ENCODE measurements around the gene ATG9B.

ATG9B gene

GRCh38 chr7:150971242-150972022 lies 52.9 kb downstream of the ATG9B start:
- no peak for DNase-seq (ENCODE audit: extremely low read depth in 1 of 2, low read depth in 1 of 2)

- no peak for DNase-seq (ENCODE audit: extremely low read depth in 1 of 2, low read depth in 1 of 2)
Observed at GRCh38 chr7:150970424-150970823, 53.9 kb downstream of the ATG9B start.

- no peak for DNase-seq (ENCODE audit: extremely low read depth in 1 of 2, low read depth in 1 of 2)
Observed at GRCh38 chr7:150969475-150969874, 54.8 kb downstream of the ATG9B start.

GRCh38 chr7:150968734-150969372 lies 55.4 kb downstream of the ATG9B start:
- DNase-seq (ENCODE audit: extremely low read depth in 1 of 2, low read depth in 1 of 2), result no peak

- no peak for DNase-seq (ENCODE audit: extremely low read depth in 1 of 2, low read depth in 1 of 2)
Observed at GRCh38 chr7:150968056-150968733, 56.1 kb downstream of the ATG9B start.

- no peak for DNase-seq (ENCODE audit: extremely low read depth in 1 of 2, low read depth in 1 of 2)
Observed at GRCh38 chr7:150967349-150967748, 56.9 kb downstream of the ATG9B start.

- DNase-seq (ENCODE audit: extremely low read depth in 1 of 2, low read depth in 1 of 2), result no peak
Observed at GRCh38 chr7:150966002-150966401, 58.3 kb downstream of the ATG9B start.

GRCh38 chr7:150965273-150965830 lies 58.9 kb downstream of the ATG9B start:
- DNase-seq (ENCODE audit: extremely low read depth in 1 of 2, low read depth in 1 of 2), result no peak
